Cerebellar nuclear complex (tissue), 1 donor: ENCODE measurements around the gene SGTA.
"Not testable (repeated sequence)": the region's sequence is repeated elsewhere in the genome, so short reads cannot be mapped to it uniquely, and the experiment has no call there.

ENCODE experiments used
- DNase-seq, 2 experiments: peaks; one replicate each; lab custom pipeline; 2025; lab: John Stamatoyannopoulos, UW

Gene SGTA, protein sequence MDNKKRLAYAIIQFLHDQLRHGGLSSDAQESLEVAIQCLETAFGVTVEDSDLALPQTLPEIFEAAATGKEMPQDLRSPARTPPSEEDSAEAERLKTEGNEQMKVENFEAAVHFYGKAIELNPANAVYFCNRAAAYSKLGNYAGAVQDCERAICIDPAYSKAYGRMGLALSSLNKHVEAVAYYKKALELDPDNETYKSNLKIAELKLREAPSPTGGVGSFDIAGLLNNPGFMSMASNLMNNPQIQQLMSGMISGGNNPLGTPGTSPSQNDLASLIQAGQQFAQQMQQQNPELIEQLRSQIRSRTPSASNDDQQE

GRCh38 chr19:2782936-2783780 lies at the start of gene SGTA:
TSS of gene SGTA (minus strand) at chr19:2783273. CDS start at chr19:2769068, 14,205 bp downstream.
- DNase-seq = peak; percentile 74 to 93

DNA sequence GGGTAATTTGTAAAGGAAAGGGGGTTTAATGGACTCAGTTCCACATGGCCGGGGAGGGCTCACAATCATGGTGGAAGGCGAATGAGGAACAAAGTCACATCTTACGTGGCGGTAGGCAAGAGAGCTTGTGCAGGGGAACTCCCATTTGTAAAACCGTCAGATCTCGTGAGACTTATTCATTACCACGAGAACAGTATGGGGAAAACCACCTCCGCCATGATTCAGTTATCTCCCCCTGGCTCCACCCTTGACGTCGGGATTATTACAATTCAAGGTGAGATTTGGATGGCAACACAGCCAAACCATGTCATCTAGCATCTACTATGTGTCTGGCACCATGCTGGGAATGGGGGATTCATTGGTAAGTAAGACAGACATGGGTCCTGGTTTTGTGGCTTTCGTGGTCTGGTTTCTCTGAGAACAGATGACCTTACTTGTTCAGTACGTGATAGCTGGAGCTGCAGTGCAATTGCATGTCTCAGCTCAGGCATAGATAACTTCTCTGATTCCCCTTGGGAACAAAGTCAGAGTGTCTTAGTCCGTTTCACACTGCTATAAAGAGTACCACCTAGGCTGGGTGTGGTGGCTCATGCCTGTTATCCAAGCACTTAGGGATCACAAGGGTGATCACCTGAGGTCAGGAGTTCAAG lies 44.9 kb upstream of the SGTA start:
- DNase-seq = no peak

DNA sequence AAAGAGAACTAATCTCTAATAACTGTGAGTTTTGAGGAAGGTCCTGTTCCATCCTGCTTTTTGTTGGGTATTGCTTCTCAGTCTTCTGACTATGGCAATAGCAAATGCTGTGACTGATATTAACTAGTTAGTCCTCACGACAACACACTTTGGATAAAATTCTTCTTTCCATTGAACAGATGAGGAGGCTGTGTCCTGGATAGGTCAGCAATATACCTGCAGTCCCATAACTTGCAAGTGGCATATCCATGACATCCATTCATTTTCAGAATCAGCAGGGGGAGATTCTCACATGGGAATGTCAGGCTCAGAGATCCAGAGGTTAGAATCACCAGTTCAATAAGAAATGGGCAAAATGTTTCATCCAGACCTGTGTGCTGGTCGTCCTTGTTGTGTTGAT lies 43.9 kb upstream of the SGTA start:
- no peak for DNase-seq

DNA sequence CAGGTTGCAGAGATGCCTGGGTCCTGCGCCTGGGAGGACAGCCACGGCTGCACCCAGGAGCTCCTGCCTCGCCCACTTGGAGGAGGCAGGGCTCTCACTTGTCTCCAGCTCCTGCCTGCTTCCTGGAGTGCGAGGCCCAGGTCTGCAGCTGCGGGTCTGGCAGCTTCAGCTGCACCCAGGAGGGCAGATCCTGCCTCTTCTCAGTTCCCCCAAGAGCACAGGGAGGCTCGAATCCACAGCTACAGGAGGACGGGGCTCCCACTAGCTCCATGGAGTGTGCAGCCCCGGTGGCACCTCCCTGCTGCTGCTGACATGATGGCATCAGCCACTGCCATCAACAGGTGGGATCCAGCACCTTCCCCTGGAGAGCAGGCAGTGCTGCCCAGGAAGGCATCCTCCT lies 41.1 kb upstream of the SGTA start:
- no peak for DNase-seq

DNA sequence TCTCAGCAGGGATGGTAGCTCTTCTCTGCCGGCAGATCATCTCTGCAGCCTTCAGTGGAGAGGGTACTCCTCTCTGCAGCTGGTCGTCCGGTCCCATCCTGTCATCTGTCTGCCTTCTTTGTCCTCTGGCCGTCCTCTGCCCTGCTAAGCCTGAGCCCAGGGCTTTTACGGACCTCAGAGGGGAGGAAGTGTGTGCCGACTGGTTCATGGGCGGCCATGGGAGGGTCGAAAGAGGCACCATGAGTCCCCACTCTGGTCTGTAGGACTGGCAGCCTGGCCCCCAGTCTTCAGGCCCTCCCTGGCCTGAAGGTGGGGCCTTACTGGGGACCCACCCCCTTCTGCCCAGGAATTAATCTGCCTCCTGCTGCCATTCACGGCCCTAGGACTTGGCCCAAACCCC lies 40.6 kb upstream of the SGTA start:
- no peak for DNase-seq

DNA sequence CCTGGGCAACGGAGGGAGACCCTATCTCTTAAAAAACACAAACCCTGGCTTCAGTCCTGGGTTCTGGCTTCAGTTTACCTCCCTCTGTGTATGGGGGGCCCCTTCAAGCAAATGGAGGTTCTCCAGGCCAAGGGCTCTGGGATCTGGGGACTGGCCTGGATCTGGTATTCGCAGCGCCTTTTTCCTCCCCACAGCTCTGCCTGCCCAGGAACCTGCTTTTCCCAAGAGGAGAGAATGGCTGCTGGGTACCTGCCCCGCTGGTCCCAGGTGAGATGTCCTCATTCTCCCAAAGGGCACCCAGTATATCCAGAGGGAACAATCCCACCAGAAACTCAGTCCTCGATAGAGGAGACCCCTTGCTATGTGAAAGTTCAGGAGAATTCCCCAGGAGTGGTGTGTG lies 39.8 kb upstream of the SGTA start:
- no peak for DNase-seq

DNA sequence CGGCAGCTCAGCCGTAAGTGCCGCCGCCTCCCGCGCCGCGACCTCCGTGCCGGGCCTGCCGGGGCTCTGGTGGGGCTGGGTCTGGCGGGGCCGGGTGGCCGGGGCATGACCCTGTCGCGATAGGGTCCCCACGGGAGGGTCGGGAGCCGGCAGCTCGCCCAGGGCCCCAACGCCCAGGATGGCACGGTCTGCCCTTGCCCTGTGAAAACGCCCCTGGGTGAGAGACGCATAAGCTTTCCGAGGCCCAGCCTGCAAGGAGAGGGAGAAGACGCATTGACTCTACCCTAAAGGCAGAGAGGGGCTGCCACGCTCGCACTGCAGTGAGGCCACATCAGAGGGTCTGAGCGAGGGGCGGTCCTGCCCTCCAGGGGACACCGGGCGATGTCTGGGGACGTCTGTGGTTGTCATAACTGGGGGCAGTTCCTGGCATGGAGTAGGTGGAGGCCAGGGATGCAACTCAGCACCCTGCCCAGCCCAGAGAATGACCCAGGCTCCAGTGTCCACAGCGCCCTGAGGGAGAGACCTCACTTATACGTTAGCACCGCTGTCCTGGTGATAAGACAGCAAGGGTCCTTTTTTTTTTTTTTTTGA lies 37.1 kb upstream of the SGTA start:
- no peak for DNase-seq

DNA sequence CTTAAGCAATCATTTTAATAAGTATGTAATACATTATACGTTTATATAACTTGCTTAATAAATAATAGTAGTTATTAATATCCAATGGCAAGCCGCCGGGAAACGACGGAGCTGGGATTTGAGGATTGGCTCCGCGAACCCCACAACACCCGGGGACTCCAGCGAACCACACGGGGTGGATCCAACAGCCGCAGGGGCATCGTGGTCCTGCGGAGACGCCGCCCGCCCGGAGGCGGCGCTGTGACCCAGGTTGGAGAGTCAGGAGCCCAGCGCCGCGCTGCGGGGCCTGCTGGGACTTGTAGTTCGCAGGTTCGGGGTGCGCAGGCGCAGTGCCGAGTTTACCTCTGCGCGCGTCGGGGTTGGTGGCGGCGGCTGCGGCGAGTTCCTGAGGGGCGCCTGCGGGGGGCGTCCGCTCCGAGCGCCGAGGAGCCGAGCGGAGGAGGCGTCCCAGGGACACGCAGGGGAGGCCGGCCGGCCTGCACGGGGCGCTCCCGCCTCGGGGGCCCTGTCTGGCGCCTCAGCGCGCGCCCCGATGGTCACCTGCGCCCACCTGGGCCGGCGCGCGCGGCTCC lies 36.6 kb upstream of the SGTA start, which contains the start of gene ZNF554:
ZNF554 (plus strand) TSS at position 329 of the 572 bp plus-strand sequence; CDS start at position 533, 204 bp downstream.
- DNase-seq = peak; percentile 39 to 80

DNA sequence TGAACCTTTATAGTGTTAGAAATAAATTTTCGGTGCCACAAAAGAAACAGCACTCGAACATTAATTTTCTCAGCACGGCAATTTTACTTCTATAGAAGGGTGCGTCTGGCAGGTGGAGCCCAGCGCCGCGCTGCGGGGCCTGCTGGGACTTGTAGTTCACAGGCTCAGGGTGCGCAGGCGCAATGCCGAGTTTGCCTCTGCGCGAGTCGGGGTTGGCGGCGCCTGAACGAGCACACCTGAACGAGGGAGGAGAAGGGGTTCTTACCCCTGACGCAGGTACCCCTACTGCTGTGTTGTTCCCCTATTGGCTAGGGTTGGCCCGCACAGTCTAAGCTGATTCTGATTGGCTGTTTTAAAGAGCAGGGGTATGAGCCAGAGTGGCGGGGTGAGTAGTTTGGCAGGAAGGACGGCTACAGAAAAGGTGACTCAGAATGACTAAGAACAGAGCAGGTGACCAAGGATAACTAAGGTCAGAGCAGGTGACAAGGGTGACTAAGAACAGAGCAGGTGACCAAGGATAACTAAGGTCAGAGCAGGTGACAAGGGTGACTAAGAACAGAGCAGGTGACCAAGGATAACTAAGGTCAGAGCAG lies 34.3 kb upstream of the SGTA start:
- DNase-seq = not testable (repeated sequence)

GRCh38 chr19:2816641-2817040 lies 33.6 kb upstream of the SGTA start:
- DNase-seq = no peak

- DNase-seq = no peak
These were observed 32.9 kb upstream of the SGTA start for GRCh38 chr19:2815923-2816322.

GRCh38 chr19:2815191-2815614 lies 32.1 kb upstream of the SGTA start:
- DNase-seq = no peak

- no peak for DNase-seq
These were observed 31.4 kb upstream of the SGTA start for GRCh38 chr19:2814426-2814825.

DNA sequence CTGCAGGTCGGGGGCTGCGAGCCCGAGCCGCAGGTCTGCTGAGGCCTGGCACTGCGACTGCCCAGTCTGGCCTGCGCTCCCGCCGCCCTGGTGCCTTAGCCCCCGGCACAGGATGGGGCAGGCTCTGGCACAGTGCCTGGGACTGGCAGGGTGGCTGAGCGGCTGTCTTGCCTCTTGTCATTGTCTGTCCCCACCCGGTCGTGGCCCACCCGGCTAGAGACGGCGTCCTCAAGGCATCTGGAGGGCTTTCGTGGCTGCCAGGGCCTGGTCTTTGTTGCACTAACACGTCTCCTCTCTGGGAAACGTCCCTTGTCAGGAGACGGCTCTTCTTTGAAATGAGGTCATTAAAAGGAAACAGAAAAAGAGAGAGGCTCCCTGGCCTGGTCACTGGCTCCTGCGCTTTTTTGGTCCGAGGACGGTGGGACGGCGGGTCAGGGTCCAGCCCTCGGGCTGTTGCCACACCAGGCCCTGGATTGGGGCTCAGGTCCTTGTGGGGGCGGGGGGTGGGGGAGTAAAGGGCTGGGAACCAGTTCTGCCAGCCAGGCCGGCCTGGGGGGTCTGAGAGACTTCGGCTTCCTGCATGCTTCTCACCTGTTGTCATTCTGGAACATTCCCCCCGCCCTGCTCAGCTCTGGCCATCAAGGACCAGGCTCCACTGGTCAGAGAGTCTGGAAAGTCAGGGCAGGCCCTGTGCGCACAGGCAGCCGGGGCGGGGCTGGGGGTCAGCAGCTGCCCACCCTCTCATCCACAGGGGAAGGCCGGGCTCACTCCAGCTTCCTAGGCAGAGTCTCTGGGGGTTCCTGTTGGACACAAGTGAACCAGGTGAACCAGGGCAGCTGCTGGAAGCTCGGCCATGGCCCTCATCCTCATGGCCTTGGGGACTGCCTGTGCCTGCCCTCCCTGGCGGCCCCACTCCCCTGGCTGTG lies 30.4 kb upstream of the SGTA start:
- DNase-seq = no peak

DNA sequence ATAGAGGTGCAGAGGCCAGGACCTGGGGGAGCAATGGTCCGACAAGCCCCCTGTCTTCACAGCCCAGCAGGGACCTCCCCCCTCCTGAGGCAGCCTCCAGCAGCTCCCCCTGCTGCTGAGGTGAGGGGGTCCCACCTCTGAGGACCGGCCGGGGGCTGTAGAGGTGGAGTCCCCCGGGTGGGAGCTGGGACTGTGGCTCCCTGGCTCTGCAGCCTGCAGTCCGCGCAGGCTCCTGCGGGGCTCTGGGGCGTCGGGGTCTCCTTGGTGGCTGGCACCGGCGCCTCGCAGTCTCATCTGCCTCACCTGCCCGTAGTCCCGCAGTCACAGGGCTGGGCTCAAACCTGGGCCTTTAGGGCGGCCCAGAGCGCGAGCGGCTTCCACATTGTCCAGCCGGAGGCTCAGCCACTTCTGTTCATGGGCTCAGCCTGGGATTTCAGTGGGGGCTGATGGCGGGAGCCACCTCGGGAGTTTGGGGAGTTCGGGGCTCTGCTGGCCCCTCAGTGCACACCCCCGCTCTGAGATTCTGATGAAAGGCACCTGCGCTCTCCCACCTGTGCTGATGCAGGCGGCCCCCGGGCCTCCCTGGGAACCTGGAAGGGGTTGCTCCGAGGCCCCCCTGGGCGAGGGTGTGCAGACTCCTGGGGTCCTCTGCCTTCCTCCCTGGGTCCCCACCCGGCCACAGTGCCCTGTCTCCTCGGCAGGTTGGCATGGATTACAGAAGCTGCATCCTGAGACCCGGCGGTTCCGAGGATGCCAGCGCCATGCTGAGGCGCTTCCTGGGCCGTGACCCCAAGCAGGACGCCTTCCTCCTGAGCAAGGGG lies 29.6 kb upstream of the SGTA start:
- DNase-seq = no peak

DNA sequence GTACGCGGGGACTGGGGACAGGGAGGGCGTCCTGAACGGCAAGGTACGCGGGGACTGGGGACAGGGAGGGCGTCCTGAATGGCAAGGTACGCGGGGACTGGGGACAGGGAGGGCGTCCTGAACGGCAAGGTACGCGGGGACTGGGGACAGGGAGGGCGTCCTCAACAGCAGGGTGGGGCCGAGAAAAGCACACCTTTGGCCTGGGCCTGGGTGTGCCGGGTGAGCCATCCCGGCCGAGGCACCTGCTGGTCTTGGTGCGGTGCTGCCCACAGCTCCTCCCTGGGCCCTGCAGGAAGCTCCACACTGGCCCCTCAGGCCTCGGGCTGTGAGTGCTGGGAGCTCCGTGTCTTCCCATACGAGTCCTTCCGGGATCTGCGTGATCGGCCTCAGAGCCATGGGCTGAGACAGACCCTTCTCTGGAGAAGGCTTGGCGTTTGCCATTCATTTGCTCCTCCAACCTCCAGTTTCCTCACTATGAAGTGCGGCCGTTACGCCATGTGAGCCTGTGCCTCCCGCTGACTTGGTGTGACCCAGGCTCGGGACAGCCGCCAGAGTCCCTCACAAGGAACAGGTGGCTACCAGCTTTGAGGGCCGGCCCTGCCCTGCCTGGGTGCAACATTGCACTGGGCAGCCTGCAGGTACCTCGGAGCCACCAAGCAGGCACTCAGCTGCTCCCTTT lies 28.8 kb upstream of the SGTA start:
- peak in 1 of 2 experiments; percentile 22 for DNase-seq

DNA sequence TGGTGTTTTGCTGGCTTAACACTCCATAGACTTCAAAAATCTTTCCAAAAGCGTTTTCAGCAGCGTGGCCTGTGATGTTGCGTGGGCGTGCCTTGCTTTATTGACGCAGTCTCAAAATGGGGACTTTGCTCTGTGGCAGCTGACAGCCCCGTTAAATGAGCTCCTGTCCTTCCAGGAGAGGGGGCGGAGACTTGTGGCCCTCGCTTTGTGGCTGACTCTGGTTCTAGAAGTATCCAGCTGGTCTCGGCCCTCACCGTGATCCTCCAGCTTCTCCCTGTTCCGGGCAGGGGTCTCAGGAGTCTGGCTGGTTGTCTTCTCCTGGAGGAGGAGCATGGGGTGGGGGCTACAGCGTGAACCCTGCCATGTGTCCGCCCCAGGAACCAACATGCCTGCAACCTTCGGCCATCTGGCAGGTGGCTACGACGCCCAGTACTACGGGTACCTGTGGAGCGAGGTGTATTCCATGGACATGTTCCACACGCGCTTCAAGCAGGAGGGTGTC lies 28.2 kb upstream of the SGTA start:
- DNase-seq = no peak
